GM19468 (cell line): Measurements from ENCODE around the gene RCBTB1.

Source experiments
- ATAC-seq: cut with Tn5 transposase; IDR thresholded peaks from one replicate; pipeline ENCODE4 v1.9.1; 2021; ENCODE audit warnings: mild to moderate bottlenecking, moderate library complexity, moderate number of reproducible peaks; ENCODE audit not compliant: unreplicated experiment; ENCODE audit errors: extremely low read depth

The RCBTB1 gene

DNA sequence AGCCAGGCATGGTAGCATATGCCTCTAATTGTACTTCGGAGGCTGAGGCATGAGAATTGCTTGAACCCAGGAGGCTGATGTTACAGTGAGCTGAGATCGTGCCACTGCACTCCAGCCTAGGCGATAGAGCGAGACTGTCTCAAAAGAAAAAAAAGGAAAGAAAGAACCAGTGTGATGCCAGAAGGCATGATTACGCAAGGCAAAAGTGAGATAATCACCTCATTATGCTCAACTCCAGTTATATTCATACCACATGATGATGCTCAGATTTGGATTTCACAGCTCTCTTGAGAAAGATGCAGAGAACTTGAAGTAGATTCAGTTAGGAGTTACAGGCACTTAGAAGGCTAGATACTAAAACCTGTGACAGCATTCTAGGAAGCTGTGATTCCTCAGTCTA lies 21.8 kb downstream of the RCBTB1 start:
- no peak for ATAC-seq

DNA sequence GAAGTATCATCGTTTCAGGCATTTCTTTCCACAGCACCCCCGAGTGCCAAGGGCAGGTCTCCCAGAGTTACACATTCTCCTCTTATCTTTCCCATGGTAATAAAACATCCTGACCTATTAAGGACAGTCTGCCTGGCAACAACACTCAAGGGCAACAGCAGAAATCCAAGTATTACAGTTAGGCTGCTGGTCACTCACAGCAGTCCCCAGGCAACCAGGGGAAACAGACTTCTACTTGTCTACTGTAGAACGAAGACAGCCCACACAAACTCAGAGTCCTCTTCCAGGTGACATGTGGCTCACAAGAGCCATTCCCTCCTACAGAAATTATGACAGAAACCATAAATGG lies 24.3 kb downstream of the RCBTB1 start:
- ATAC-seq: no peak

DNA sequence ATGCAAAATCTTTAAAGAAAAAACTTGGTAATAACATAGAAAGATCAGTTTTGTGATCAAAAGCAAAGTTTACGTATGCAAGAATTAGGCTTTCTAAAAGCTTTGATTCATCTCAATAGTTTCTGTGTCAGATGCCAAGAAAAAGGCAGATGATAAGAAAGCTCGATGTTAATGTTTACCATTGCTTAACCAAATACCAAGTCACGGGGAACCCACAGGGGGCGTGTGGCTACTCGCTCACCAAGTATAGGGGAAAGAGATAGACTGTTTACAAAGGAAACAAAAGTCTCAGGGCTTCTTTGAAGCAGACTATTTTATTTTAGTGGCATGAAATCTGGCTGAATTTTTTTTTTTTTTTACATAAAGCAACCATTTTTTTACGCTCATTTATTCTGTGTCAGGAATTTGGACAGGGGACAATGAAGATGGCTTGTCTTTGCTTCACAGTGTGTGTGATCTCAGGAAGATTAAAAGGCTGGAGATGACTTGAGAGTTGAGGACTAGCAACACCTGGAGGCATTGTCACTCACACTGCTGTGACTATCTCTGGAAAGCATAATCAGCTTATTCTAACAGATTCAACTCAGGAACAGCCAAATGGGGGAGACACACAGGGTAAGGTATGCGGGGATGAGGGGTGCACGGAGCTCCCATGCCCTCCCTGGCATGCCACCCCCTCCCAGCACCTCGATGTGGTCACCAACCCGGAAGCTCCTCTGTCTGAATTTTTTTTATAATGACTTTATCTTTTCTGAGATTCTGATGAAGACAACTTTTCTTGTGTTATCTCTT lies 24.9 kb downstream of the RCBTB1 start:
- ATAC-seq: no peak

DNA sequence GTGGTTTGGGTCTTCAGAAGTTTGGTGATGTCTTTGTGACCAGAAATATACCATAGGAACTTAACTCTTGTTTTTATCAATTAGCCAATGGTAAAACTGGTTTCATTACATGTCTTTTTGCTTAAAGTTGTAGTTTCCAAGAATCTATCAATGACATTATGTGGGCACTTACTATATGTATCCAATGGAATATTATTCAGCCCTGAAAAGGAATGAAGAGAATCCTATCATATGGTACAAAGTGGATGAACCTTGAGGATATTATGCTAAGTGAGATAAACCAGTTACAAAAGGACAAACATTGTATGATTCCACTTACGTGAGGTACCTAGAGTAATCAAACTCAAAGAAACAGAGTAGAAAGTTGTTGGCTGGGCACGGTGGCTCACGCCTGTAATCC lies 26.4 kb downstream of the RCBTB1 start:
- no peak for ATAC-seq

DNA sequence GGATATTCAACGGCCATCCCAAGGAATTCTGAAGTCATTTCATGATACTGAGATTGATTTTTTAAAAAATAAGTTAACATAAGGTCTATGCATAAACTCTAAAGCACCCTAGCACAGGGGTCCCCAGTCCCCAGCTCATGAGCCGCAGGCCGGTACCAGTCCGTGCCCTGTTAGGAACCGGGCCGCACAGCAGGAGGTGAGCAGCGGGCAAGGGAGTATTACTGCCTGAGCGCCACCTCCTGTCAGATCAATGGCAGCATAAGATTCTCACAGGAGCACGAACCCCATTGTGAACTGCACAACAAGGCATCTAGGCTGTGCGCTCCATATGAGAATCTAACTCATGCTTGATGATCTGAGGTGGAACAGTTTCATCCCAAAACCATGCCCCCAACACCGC lies 31.0 kb downstream of the RCBTB1 start:
- ATAC-seq: no peak

DNA sequence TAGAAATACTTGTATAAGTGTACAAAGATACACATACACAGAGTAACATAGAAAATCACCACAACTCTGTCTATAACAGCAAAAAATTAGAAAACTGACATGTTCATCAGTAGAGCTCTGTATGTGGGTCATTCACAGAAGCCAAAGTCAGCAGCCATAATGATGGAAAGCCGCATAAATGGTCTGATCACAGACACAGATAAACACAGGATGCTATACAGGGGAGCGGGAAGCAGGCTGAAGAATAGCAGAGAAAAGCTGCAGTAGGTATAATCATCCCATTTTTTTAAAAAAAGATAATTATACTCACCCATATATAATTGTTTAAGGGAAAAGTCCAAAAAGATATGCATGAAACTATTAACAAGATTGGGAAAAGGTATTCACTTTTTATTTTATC lies 31.5 kb downstream of the RCBTB1 start:
- no peak for ATAC-seq

DNA sequence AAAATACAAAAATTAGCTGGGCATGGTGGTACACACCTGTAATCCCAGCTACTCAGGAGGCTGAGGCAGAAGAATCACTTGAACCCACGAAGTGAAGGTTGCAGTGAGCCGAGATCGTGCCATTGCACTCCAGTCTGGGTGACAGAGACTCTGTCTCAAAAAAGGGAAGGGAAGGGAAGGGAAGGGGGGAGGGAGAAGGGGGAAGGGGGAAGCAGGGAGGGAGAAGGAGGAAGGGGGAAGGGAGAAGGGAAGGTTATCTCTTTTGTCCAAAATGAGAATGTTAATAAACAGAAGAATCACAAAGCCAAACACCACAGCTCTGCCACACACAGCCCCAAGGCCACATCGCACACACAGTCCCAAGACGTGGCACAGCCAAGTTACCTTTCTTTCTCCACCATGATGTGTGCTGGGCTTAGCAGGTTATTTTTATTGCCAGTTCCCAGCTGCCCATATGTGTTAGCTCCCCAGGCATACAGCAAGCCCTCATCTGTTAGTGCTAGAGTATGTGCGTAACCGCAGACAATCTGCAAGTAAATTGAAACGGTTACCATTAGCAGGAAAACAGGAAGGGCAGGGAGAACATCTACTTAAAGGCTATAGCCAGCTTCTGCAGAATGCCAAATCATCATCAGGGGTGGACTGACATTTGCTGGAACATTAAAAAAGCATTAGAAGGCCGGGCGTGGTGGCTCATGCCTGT lies 34.3 kb downstream of the RCBTB1 start:
- ATAC-seq: no peak

DNA sequence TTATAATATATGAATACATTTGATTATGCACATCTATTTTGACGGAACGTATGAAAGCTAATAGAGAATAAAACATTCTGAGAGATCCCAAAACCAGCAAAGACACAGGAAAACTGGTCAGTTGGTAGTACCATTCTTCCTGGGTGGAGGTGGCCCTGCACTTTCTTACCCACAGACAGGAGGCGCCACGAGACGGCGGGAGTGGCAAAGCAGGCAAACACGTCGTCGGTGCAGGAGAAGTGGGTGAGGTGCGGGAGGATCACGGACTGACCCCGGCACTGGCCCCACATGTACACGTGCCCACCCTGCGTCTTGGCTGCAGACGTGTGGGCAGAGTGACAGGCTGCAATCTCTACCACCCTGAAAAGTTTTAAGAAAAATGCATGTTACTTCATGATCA lies 36.1 kb downstream of the RCBTB1 start:
- ATAC-seq: no peak

DNA sequence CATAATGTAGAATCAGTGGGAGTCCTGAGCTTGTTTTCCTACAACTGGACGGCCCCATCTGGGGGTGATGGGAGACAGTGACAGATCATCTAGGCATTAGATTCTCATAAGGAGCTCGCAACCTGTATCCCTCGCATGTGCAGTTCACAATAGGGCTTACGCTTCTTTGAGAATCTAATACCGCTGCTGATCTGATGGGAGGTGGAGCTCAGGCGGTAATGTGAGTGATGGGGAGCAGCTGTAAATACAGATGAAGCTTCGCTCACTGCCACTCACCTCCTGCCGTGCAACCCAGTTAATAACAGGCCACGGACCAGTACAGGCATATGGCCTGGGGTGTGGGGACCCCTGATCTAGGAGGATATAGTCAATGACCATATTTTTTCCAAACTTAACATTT lies 38.8 kb downstream of the RCBTB1 start:
- ATAC-seq: no peak

DNA sequence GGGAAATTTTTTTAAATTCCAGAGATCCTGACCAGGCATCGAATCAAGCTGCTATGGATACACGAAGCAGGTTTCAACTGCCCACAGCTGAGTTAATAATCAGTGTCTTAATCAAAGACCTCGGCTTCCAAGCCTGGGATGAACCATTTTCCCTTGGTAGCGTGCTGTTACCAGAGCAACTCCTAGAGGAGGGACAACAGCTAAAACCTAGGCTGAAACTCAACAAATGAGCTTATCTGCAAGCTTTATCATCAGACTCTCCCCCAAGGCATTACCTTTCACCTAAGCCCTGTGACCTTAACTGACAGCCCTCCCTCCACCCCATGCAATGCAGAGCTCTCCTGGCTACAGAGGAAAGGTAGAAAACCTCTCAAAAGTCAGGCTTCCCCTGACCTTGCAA lies 39.7 kb downstream of the RCBTB1 start:
- no peak for ATAC-seq

DNA sequence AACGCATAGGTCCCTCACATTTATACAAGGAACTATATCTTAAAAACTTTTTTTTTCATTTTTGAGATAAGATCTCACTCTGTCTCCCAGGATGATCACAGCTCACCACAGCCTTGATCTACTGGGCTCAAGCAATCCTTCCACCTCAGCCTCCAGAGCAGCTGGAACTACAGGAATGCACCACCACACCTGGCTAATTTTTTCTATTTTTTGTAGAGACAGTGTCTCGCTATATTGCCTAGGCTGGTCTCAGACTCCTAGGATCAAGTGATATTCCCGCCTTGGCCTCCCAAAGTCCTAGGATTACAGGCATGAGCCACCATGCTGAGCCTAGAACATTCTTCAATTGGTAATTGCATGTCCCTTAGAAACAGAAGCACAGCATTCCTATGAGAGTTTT lies 41.7 kb downstream of the RCBTB1 start:
- ATAC-seq: no peak

DNA sequence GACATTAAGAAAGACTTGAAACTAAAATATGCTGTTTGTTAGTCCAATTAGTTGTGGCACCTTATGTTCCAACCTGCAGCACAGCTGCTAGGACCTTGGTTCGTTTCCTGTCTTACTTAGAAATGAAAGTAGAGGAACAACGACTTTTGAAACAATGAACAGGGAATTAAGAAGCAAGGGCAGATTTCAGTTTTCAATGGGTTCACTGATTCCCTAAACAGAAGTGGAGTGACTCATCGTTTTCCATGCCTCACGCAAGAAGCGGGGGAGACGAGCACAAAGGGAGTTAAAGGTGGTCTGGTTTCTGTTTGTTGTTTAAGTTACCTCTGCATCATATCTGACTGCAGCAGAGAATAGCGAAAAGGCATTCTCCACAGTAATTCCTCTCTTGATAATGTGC lies 44.8 kb downstream of the RCBTB1 start:
- ATAC-seq: no peak

DNA sequence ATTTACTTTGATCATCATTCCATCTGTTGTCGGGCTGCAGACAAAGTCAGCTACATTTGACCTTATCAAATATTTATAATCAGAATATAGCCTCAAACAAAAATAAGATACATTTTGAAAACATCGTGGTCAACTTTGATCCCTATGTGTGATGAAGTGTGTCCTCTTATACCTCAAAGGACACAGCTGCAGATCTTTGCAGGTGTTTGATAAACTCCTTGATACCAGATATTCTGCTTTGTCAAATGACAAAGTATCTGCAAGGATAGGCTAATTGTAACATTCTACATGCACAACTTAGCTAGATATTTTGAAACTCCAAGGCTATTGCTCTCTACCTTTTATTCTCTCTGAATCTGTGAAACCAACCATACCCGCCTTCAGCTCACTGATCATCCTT lies 45.6 kb downstream of the RCBTB1 start:
- no peak for ATAC-seq

DNA sequence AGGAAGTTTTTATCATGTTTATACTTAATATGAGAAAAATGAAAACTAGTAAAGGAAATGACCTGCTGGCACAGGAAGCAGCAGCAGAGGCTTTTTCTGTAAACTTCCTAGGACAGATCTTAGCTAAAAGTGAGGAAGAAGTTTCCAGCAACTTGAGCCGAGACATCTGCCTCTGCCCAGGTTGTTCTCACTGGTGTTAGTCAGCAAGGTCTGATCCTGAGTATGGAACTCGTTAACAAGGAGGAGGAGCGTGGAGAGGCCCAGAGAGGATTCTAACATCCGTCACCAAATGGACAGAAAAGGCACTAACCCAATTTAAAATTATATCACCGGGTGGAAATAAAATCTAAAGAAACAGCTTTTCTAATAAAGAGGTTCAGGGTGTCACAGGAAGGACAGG lies 46.0 kb downstream of the RCBTB1 start:
- ATAC-seq: no peak

DNA sequence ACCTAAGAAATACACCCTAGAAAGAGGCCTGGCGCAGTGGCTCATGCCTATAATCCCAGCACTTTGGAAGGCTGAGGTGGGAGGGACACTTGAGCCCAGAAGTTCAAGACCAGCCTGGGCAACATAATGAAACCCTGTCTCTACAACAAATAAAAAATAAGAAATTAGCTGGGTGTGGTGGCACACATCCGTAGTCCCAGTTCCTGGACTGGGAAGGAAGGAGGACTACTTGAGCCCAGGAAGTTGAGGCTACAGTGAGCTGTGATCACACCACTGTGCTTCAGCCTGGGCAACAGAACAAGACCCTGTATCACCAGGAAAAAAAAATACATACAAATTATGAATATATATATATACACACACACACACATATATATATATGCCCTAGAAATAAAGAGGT lies 47.0 kb downstream of the RCBTB1 start:
- no peak for ATAC-seq

DNA sequence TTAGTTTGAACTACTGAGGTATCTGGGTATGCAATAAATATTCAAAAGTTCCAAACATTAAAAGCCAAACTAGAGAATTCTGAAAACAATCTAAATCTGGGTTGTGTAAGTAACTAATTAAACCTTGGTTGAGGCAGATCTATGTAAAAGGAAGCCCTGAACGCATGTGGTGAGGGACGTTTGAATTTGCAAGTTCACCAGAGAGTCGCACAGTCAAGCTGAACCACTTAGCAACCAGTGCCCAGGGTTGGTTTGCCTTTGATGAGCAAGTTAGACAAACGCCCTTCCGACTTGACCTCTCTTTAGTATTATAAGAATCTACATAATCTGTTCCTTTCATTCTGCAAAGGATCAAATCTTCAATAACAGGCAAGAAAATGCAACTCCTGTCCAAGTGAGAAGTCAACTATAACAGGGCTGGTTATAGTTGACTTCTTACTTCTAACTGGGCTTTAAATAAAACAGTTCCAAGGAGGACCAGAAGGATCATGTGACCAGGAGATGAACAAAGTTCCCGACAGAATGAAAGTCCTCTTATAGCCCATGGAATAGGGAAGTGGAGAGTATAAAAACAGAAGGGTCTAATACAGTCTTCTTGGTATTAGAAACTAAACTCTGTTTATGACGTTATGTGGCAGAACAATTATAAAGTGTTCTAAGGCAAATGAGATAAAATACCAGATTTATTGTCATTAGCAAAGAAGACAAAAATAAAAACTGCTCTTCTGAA lies 49.0 kb downstream of the RCBTB1 start:
- ATAC-seq: no peak

DNA sequence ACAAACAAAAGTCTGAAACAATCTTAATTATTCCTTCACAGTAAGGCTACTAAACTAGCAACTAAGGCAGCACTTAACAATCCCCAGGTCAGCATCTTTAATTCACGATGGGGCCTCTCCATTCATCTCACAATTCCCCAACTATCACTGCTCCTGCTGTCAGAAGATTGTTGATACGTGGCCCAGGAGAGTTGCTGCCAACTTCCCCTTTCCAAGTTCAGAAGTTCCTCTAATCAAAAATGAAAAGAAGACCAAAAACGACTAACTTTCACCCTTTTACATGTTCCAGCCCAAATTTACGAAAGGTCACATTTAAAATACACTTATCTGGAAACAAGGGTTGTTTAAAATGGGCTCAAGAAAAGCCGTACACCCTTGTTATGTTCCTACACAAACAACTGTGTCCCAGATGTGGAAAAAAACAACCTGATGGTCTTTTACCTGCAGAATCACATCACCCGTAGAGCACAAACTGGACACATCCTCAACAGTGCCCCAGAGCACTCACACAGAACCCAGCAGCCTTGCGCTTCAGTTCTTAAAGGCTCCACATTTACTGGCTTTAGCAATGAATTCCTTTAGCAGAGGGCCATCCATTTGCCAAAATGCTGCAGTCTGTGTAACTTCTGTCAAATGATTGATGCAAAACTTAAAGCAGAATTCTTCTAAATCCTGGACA lies 51.6 kb downstream of the RCBTB1 start:
- ATAC-seq: no peak

DNA sequence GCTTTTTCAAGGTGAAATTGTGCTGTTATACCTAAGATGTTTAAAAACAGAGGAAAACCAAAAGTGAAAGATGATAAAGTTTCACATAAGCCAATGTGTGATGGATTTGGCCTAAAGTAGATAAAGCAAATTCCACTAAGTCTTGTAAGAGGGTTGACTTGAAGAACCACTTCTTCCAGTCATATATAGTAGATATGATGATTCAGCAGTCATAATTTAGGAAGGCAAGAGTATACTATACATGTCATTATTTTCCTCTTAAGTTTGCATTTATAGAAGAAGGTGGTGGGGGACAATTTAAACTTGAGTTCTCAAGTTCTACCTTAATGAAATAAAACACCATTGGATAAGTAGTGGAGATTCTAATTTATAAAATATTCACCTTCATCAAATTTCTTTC lies 52.3 kb downstream of the RCBTB1 start:
- ATAC-seq: no peak

DNA sequence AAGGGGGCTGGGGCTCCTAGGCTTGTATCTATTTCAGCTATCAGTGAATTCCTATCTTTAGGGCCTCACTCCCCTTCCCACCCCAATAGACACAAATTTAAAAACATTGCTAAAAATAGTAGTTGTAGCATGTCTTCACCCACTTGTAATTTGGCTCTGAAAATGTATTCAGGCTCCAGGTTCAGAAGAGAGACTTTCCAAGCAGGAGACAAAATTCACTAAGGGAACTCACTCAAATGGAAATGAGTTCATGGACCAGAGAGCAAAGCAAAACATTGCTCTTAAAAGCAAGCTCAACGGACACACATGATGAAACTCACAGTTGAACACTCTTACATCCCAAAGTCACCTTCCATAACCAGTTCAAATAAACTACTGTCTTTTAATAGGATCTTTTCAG lies 52.8 kb downstream of the RCBTB1 start:
- no peak for ATAC-seq

DNA sequence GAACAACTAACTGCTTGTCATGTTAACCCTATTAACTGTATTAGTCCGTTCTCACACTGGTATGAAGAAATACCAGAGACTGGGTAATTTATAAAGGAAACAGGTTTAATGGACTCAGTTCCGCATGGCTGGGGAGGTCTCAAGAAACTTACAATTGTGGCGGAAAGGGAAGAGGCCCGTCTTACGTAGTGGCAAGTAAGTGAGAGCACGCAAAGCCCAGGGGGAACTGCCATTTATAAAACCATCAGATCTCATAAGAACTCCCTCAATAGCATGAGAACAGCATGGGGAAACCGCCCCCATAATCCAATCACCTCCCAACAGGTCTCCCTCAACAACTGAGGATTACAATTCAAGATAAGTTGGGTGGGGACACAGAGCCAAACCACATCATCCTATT lies 54.9 kb downstream of the RCBTB1 start:
- no peak for ATAC-seq

DNA sequence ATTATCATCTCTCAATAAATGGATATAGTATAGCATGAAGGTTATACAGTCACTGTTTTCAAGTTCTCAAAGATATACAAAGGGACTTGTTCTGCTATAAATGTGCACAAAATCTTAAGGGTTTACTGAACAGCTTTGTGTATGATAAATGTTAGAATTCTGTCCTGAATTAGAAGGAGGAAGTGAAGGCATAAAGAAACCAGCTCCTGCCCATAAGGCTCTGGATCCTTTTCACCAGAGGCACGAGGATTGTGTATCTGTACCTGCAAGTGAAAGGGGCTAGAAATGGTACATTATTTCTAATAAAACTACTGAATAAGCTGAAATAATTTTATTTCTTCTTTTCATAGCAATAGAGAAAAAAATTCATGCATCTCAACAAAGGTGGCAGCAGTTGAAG lies 57.2 kb downstream of the RCBTB1 start:
- ATAC-seq: no peak
